T-cell (primary cell): Measurements from ENCODE around the gene SACM1L. TPM values are rescaled to one million over a fixed set of nuclear protein-coding genes. Genes with fewer than 3 reads are reported as not detected.
A peak's percentile ranks its signal among the peaks of the same experiment; 100 is the strongest.

Experiments used
- ATAC-seq, 4 experiments: fragments of 200-7000 bp in 3 of 4; fragments of 150-1000 bp in 1 of 4; cut with Tn5 transposase; replicated peaks in 1 of 4; 1 replicate in 3 of 4; 2 replicates in 1 of 4; pipeline ENCODE4 v1.10.0; 2021; ENCODE audit warnings: moderate library complexity in 3 of 4, mild to moderate bottlenecking in 2 of 4, moderate number of reproducible peaks in 1 of 4
- CTCF ChIA-PET, 2 donors: fragments of 300-600 bp; sonication (Branson Sonifier 250); formaldehyde crosslinking; loops; one replicate each; lab custom pipeline; 2022; ENCODE audit warnings: antibody characterized with exemption in 2 of 2; lab: Charles Lee
- POLR2A ChIA-PET, 2 donors: fragments of 300-600 bp; sonication (Branson Sonifier 250); formaldehyde crosslinking; loops; one replicate each; lab custom pipeline; 2022; ENCODE audit warnings: antibody characterized with exemption in 2 of 2; lab: Charles Lee
- DNase-seq, 35 experiments: peaks; one replicate each; pipeline versions ENCODE4 v3.0.0 to v3.0.0-alpha.2; 2013 to 2023
- H3K27ac ChIP-seq: one replicate; pipeline ENCODE4 v1.5.1; 2013; ENCODE audit warnings: low read length
- H3K27me3 ChIP-seq, 2 experiments: replicated peaks in 1 of 2; 1 replicate in 1 of 2; 2 replicates in 1 of 2; pipeline versions ENCODE4 v1.6.1 to v1.7.0; 2013; ENCODE audit warnings: low read length in 1 of 2, mixed read lengths in 1 of 2; ENCODE audit not compliant: control insufficient read depth in 2 of 2, insufficient read depth in 2 of 2; ENCODE audit errors: extremely low read depth in 1 of 2
- H3K36me3 ChIP-seq, 2 donors: 1 replicate in 1 of 2; 2 replicates in 1 of 2; pipeline versions ENCODE4 v1.6.1 to v1.7.0; 2013; ENCODE audit warnings: low read length in 1 of 2; ENCODE audit not compliant: control insufficient read depth in 2 of 2, insufficient read depth in 1 of 2; ENCODE audit errors: extremely low read depth in 1 of 2
- H3K4me1 ChIP-seq, 2 experiments: 1 replicate in 1 of 2; 2 replicates in 1 of 2; pipeline versions ENCODE4 v1.6.1 to v1.7.0; 2013; ENCODE audit warnings: low read length in 2 of 2, mixed read lengths in 1 of 2; ENCODE audit not compliant: insufficient read depth in 2 of 2, control insufficient read depth in 1 of 2; ENCODE audit errors: extremely low read depth in 1 of 2
- H3K4me3 ChIP-seq, 2 donors: 1 replicate in 1 of 2; 2 replicates in 1 of 2; pipeline versions ENCODE4 v1.5.1 to v1.7.0; 2013; ENCODE audit warnings: mild to moderate bottlenecking in 2 of 2, low read length in 1 of 2, moderate library complexity in 1 of 2; ENCODE audit not compliant: control insufficient read depth in 1 of 2; ENCODE audit errors: extremely low read depth in 1 of 2
- H3K9me3 ChIP-seq: 2 replicates; pipeline ENCODE4 v1.7.0; 2013
- H3K27ac Mint-ChIP-seq, 2 donors: one replicate each; pipeline ENCODE4 v1.8.0; 2020 to 2021; ENCODE audit warnings: mild to moderate bottlenecking in 2 of 2, mixed read lengths in 2 of 2
- H3K27me3 Mint-ChIP-seq, 2 donors: one replicate each; pipeline ENCODE4 v1.8.0; 2021 to 2022; ENCODE audit warnings: mixed read lengths in 2 of 2
- H3K36me3 Mint-ChIP-seq: one replicate; pipeline ENCODE4 v1.8.0; 2021; ENCODE audit warnings: mixed read lengths
- H3K4me1 Mint-ChIP-seq, 3 donors: one replicate each; pipeline ENCODE4 v1.8.0; 2020 to 2022; ENCODE audit warnings: mixed read lengths in 3 of 3, mild to moderate bottlenecking in 1 of 3
- H3K4me3 Mint-ChIP-seq, 3 donors: one replicate each; pipeline ENCODE4 v1.8.0; 2020 to 2022; ENCODE audit warnings: mild to moderate bottlenecking in 3 of 3, mixed read lengths in 3 of 3, moderate library complexity in 3 of 3
- H3K9me3 Mint-ChIP-seq, 3 donors: one replicate each; pipeline ENCODE4 v1.8.0; 2020 to 2022; ENCODE audit warnings: mixed read lengths in 3 of 3
- WGBS: methylation state at CpG from one replicate; pipeline ENCODE4 v1.1.5; 2013; ENCODE audit warnings: missing lambda C conversion rate; ENCODE audit not compliant: insufficient coverage; 5-methylcytosine and 5-hydroxymethylcytosine counted together
- total RNA-seq, 35 experiments: library from RNA in 6 of 35; stranded (reverse) in 6 of 35; fragments of 120-200 nt in 1 of 35; gene quantifications; one replicate each; pipeline versions ENCODE4 v1.2.1 to v1.2.4 and lab custom pipeline; 2013 to 2026

Gene SACM1L
- total RNA-seq, 5 donors from 2014 or later (not counting 1 experiment from before 2014, with no cell fraction given), result 62.8 to 81.5 (median 69.1) TPM

- CTCF ChIA-PET, result no interaction called here
- POLR2A ChIA-PET, result interaction anchor here in 1 of 2 donors (0.6 kb wide), 1 partner anchor 718 kb away, joined by 4 read pairs; no protein-coding TSS in a partner anchor
- ATAC-seq (no peak), DNase-seq (no peak)
- Histone ChIP-seq H3K27me3 (no peaks in the 10 kb centered on the region), H3K36me3 (peaks cover 3 to 64% of the 10 kb centered on the region in 2 donors), H3K4me1 (no peaks in the 10 kb centered on the region), H3K9me3 (no peaks in the 10 kb centered on the region), H3K4me3 (no peak overlapping the region), H3K27ac (no peak overlapping the region)
- H3K36me3 Mint-ChIP-seq, result peaks cover 60% of the 10 kb centered on the region
- H3K4me3 Mint-ChIP-seq, result no peak overlapping the region
- WGBS, result no CpG with 5 or more reads among the region's 4 CpGs
- peak overlapping the region; percentile 12 to 52 for H3K27ac Mint-ChIP-seq
- no peaks in the 10 kb centered on the region for H3K27me3 Mint-ChIP-seq
- peaks cover 17 to 27% (median 25%) of the 10 kb centered on the region in 3 donors for H3K4me1 Mint-ChIP-seq
- H3K9me3 Mint-ChIP-seq, result no peaks in the 10 kb centered on the region
These were observed 41.4 kb downstream of the SACM1L start for GRCh38 chr3:45730409-45731154.

GRCh38 chr3:45736707-45737106, 47.5 kb downstream of the SACM1L start:
- no peaks in the 10 kb centered on the region for H3K27me3 Mint-ChIP-seq
- H3K27ac Mint-ChIP-seq, result no peak overlapping the region
- Histone ChIP-seq H3K4me3 (no peak overlapping the region), H3K9me3 (no peaks in the 10 kb centered on the region), H3K4me1 (peaks cover 5 to 13% of the 10 kb centered on the region in 2 experiments), H3K27ac (no peak overlapping the region), H3K36me3 (peaks cover 5 to 85% of the 10 kb centered on the region in 2 donors), H3K27me3 (no peaks in the 10 kb centered on the region)
- ChIA-PET POLR2A (no interaction called here), CTCF (no interaction called here)
- H3K36me3 Mint-ChIP-seq, result peaks cover 75% of the 10 kb centered on the region
- H3K9me3 Mint-ChIP-seq, result no peaks in the 10 kb centered on the region
- ATAC-seq (no peak), DNase-seq (no peak)
- H3K4me1 Mint-ChIP-seq, result peaks cover 27 to 34% (median 30%) of the 10 kb centered on the region in 3 donors
- no peak overlapping the region for H3K4me3 Mint-ChIP-seq

GRCh38 chr3:45737234-45737633, 48.0 kb downstream of the SACM1L start:
- no peaks in the 10 kb centered on the region for H3K9me3 Mint-ChIP-seq
- ChIA-PET CTCF (interaction anchor here in 1 of 2 donors (0.7 kb wide), 1 partner anchor 32 kb away, joined by 4 read pairs; no protein-coding TSS in a partner anchor), POLR2A (no interaction called here)
- ATAC-seq (no peak), DNase-seq (no peak)
- H3K36me3 Mint-ChIP-seq, result peaks cover 75% of the 10 kb centered on the region
- peaks cover 5 to 86% of the 10 kb centered on the region in 2 donors for H3K36me3 ChIP-seq
- H3K4me3 ChIP-seq, result no peak overlapping the region
- H3K27ac ChIP-seq, result no peak overlapping the region
- H3K4me3 Mint-ChIP-seq, result no peak overlapping the region
- H3K27me3 Mint-ChIP-seq, result no peaks in the 10 kb centered on the region
- no peak overlapping the region for H3K27ac Mint-ChIP-seq
- H3K27me3 ChIP-seq, result no peaks in the 10 kb centered on the region
- H3K4me1 ChIP-seq, result peaks cover 5 to 13% of the 10 kb centered on the region in 2 experiments
- H3K9me3 ChIP-seq, result no peaks in the 10 kb centered on the region
- peaks cover 32 to 39% (median 36%) of the 10 kb centered on the region in 3 donors for H3K4me1 Mint-ChIP-seq
- no CpG with 5 or more reads among the region's 2 CpGs for WGBS

- Histone ChIP-seq H3K4me1 (peaks cover 5 to 13% of the 10 kb centered on the region in 2 experiments), H3K9me3 (no peaks in the 10 kb centered on the region), H3K36me3 (peaks cover 5 to 85% of the 10 kb centered on the region in 2 donors), H3K27ac (no peak overlapping the region), H3K4me3 (no peak overlapping the region), H3K27me3 (no peaks in the 10 kb centered on the region)
- no peaks in the 10 kb centered on the region for H3K9me3 Mint-ChIP-seq
- DNase-seq (no peak), ATAC-seq (no peak)
- POLR2A ChIA-PET, result no interaction called here
- H3K4me1 Mint-ChIP-seq, result peaks cover 34 to 42% (median 38%) of the 10 kb centered on the region in 3 donors
- H3K27ac Mint-ChIP-seq, result peak overlapping the region; percentile 11 to 34
- CTCF ChIA-PET, result no interaction called here
- peaks cover 67% of the 10 kb centered on the region for H3K36me3 Mint-ChIP-seq
- H3K27me3 Mint-ChIP-seq, result no peaks in the 10 kb centered on the region
- no peak overlapping the region for H3K4me3 Mint-ChIP-seq
- 100% methylated on average over 1 of the region's 2 CpGs for WGBS
These were observed 50.8 kb downstream of the SACM1L start for GRCh38 chr3:45739991-45740390.

DNA sequence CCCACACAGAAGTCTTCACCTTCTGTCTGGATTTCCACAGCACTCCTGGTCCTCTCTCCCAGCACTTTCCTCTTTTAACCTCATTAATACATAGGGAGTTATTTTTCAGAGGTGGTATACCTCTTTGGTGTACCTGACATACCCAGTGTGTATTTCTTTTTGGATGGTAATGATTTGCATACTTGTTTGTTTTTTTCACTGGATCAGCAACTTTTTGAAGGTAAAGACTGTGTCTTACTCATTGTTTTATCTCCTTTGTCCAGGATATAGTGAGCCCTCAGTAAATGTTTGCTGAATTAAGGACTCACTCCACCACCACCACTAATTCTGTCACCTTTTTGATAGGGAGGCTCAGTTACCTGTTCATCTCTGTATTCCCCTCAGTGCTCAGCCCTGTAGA, 52.1 kb downstream of the SACM1L start:
- ATAC-seq (no peak), DNase-seq (no peak)
- H3K27me3 ChIP-seq, result no peaks in the 10 kb centered on the region
- peaks cover 8 to 85% of the 10 kb centered on the region in 2 donors for H3K36me3 ChIP-seq
- Mint-ChIP-seq H3K9me3 (no peaks in the 10 kb centered on the region), H3K27ac (peak overlapping the region; percentile 77 to 90), H3K27me3 (no peaks in the 10 kb centered on the region), H3K4me3 (peak overlapping the region in 1 of 3 donors; percentile 20), H3K36me3 (peaks cover 68% of the 10 kb centered on the region), H3K4me1 (peaks cover 34 to 42% (median 38%) of the 10 kb centered on the region in 3 donors)
- H3K4me1 ChIP-seq, result peaks cover 5 to 13% of the 10 kb centered on the region in 2 experiments
- H3K27ac ChIP-seq, result no peak overlapping the region
- no peaks in the 10 kb centered on the region for H3K9me3 ChIP-seq
- H3K4me3 ChIP-seq, result no peak overlapping the region
- POLR2A ChIA-PET, result no interaction called here
- CTCF ChIA-PET, result no interaction called here

GRCh38 chr3:45741742-45742460, 52.7 kb downstream of the SACM1L start:
- Mint-ChIP-seq H3K4me3 (no peak overlapping the region), H3K27ac (peak overlapping the region; percentile 67 to 90), H3K9me3 (no peaks in the 10 kb centered on the region), H3K36me3 (peaks cover 62% of the 10 kb centered on the region), H3K4me1 (peaks cover 34 to 39% (median 38%) of the 10 kb centered on the region in 3 donors), H3K27me3 (no peaks in the 10 kb centered on the region)
- H3K27me3 ChIP-seq, result no peaks in the 10 kb centered on the region
- DNase-seq (peak in 1 of 35 experiments; percentile 13), ATAC-seq (peak in 2 of 4 experiments; percentile 43 to 63)
- CTCF ChIA-PET, result no interaction called here
- no peak overlapping the region for H3K4me3 ChIP-seq
- peaks cover 5 to 13% of the 10 kb centered on the region in 2 experiments for H3K4me1 ChIP-seq
- no peaks in the 10 kb centered on the region for H3K9me3 ChIP-seq
- H3K27ac ChIP-seq, result no peak overlapping the region
- 72% methylated on average over 4 of the region's 6 CpGs for WGBS
- POLR2A ChIA-PET, result no interaction called here
- H3K36me3 ChIP-seq, result peaks cover 11 to 85% of the 10 kb centered on the region in 2 donors
